T-helper 17 cell (primary cell): ENCODE measurements around the gene FAM185A. TPM values are rescaled to one million over a fixed set of nuclear protein-coding genes. Genes with fewer than 3 reads are reported as not detected.
"Not testable (repeated sequence)": the region's sequence is repeated elsewhere in the genome, so short reads cannot be mapped to it uniquely, and the experiment has no call there.

Source experiments
- ATAC-seq: fragments of 150-1000 bp; cut with Tn5 transposase; 2 replicates; pipeline ENCODE4 v1.10.0; 2021; ENCODE audit warnings: mild to moderate bottlenecking, moderate library complexity
- DNase-seq, 3 donors: peaks; one replicate each; pipeline versions ENCODE4 v3.0.0 to v3.0.0-alpha.2; 2020 to 2021
- H3K9me3 ChIP-seq: one replicate; pipeline ENCODE4 v1.7.0; 2013; ENCODE audit warnings: low read length, mild to moderate bottlenecking; ENCODE audit not compliant: control insufficient read depth, poor library complexity, severe bottlenecking
- H3K27ac Mint-ChIP-seq: one replicate; pipeline ENCODE4 v1.8.0; 2022; ENCODE audit warnings: mild to moderate bottlenecking, moderate library complexity, mixed read lengths
- H3K27me3 Mint-ChIP-seq: one replicate; pipeline ENCODE4 v1.8.0; 2022; ENCODE audit warnings: mixed read lengths
- H3K36me3 Mint-ChIP-seq: one replicate; pipeline ENCODE4 v1.8.0; 2022; ENCODE audit warnings: low read depth, mixed read lengths
- H3K4me1 Mint-ChIP-seq: one replicate; pipeline ENCODE4 v1.8.0; 2022; ENCODE audit warnings: mild to moderate bottlenecking, mixed read lengths
- H3K4me3 Mint-ChIP-seq: one replicate; pipeline ENCODE4 v1.8.0; 2022; ENCODE audit warnings: mild to moderate bottlenecking, moderate library complexity, mixed read lengths
- total RNA-seq, 4 donors: library from RNA in 2 of 4; stranded (reverse) in 2 of 4; gene quantifications; one replicate each; pipeline ENCODE4 v1.2.3 and lab custom pipeline; 2022 to 2026

The FAM185A gene
- total RNA-seq (1 to 10 TPM; 4.8 to 4.9 TPM), total RNA-seq (lab: John Stamatoyannopoulos, UW) (4.7 to 6.7 reads per million in 2 donors)

GRCh38 chr7:102748605-102749444 is at the start of gene FAM185A:
Gene FAM185A (plus strand): TSS chr7:102748999. CDS start chr7:102749208, 209 bp downstream.
- not testable (repeated sequence) for H3K27me3 Mint-ChIP-seq
- peak; percentile 99 for ATAC-seq

DNA sequence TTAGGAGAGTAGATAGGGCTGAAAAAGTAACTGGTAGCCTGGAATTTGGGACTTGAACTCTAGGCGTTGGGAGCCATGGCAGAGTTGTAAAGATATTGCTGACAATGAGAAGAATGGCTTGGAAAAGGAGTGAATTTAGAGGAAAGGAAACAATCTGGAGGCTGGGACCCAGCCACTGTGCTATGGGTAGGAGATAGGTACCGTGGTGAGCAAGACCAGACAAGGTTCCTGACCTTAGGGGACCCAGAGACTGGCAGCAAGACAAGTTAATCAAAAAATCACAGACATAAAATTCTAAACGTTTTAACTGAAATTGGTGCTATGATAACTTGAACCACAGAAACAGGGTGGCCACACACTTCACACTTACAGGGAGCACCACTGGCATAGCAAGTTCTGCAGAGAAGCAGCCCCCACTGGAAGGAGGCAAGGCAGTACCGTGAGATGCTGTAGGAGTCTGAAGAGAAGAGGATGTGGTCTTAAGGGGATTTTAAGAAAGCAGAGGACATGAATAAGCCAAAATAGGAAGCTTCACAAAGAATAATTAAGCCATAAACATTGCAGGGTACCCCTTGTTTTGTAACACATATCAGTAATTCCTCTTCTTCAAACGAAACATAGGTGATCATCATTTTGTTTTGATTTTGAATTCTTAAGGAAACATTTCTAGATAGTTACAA is 35.6 kb upstream of the FAM185A start:
- DNase-seq, H3K4me1 Mint-ChIP-seq, H3K27me3 Mint-ChIP-seq, H3K27ac Mint-ChIP-seq, H3K9me3 ChIP-seq, H3K36me3 Mint-ChIP-seq: not testable (repeated sequence)
- H3K4me3 Mint-ChIP-seq = peak overlapping the region; percentile 31
- peak; percentile 62 for ATAC-seq

More at GRCh38 chr7:102748605-102749444, at the start of gene FAM185A:
- H3K27ac Mint-ChIP-seq = peak within 1 kb of the TSS; percentile 34
- not testable (repeated sequence) for H3K36me3 Mint-ChIP-seq, H3K4me1 Mint-ChIP-seq, H3K9me3 ChIP-seq
- DNase-seq = peak; percentile 80 to 90 (median 84)
- peak within 1 kb of the TSS; percentile 83 for H3K4me3 Mint-ChIP-seq

DNA sequence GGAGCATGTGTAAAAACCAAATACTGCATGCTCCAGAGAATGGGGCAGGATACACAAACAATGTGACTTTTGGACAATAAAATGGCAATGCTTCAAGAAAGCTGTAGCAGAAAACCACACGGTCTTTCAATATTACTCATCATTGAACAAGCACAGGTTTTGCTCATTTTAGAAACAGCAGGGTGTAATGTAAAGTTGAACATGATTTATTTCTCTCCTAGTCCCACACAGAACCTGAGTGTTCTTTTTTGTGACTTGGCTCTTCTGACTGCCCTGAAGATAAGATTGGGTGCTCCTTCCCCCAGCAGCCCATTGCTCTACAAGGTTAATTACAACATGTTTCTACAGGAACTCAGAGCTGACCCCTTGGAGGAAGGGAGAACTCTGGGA is 35.1 kb upstream of the FAM185A start:
- H3K36me3 Mint-ChIP-seq, H3K4me3 Mint-ChIP-seq, H3K27ac Mint-ChIP-seq, H3K27me3 Mint-ChIP-seq, H3K9me3 ChIP-seq, H3K4me1 Mint-ChIP-seq, DNase-seq: not testable (repeated sequence)
- peak; percentile 27 for ATAC-seq

DNA sequence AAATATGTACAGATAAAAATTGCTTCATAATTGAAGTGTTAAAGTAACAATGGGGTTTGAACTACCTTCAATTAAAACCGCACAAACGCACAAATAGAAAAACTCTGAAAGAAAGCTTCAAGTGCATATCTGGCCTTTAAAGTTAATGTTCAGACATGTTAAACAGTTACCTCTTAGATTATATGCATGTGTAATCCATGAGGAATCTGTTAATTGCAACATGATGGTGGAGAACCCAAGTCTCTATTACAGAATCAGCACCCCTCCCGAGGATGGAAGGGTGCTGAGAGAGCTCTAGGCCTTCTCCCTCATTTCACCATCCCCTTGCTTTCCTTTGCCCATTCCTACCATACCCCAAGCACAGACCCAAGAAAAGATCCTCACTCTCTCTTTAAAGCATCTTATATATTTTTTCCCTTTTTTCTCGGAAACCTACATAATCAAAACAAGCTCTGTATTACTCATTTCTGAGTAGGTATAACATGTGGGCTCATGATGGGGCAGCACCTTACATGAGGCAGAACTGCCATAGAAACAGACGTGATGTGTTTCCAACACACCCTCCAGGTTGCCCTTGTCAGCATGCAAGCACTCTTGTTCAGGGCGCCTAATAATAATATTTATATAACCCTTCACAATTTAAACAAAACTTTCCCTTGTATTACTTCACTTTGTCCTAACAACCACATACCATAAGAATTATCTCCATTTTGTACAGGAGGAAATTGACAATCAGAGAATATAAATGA is 33.9 kb upstream of the FAM185A start:
- H3K36me3 Mint-ChIP-seq, H3K4me1 Mint-ChIP-seq, H3K4me3 Mint-ChIP-seq, H3K9me3 ChIP-seq, H3K27ac Mint-ChIP-seq, H3K27me3 Mint-ChIP-seq, DNase-seq: not testable (repeated sequence)
- peak; percentile 33 for ATAC-seq

- H3K27me3 Mint-ChIP-seq, H3K27ac Mint-ChIP-seq, H3K4me3 Mint-ChIP-seq, DNase-seq, H3K36me3 Mint-ChIP-seq, H3K4me1 Mint-ChIP-seq, H3K9me3 ChIP-seq: not testable (repeated sequence)
- peak; percentile 92 for ATAC-seq
Observed at GRCh38 chr7:102715718-102716117, 33.1 kb upstream of the FAM185A start.

DNA sequence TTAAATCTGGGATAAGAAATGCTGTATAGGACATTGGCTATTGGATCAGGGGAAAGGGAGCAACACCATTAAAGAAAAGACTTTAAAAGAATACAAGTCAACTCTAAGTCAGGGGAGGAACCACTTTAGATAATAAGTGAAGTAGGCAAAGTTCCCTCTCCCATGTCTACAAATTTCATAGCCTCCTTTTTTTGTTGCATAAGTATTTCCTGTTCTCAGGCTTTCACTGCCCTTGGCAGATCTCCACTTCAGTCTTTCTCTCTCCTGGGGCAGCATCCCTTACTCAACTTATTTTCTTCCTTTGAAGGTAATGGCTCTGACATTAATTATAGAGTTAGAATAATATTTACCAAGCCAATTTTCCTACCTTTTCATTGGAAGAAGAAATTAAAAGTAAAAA is 30.3 kb upstream of the FAM185A start:
- H3K27me3 Mint-ChIP-seq = peaks cover 19% of the 10 kb centered on the region
- ATAC-seq = not testable (repeated sequence)

DNA sequence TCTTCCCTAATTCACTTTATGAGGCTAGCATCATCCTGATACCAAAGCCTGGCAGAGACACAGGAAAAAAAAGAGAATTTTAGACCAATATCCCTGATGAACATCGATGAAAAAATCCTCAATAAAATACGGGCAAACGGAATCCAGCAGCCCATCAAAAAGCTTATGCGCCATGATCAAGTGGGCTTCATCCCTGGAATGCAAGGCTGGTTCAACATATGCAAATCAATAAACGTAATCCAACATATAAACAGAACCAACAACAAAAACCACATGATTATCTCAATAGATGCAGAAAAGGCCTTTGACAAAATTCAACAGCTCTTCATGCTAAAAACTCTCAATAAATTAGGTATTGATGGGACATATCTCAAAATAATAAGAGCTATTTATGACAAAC is 22.6 kb upstream of the FAM185A start:
- H3K9me3 ChIP-seq, H3K4me1 Mint-ChIP-seq, H3K36me3 Mint-ChIP-seq, H3K4me3 Mint-ChIP-seq, DNase-seq, ATAC-seq, H3K27ac Mint-ChIP-seq: not testable (repeated sequence)
- H3K27me3 Mint-ChIP-seq = peaks cover 15% of the 10 kb centered on the region

More for the DNA sequence above, 30.3 kb upstream of the FAM185A start:
- DNase-seq, H3K27ac Mint-ChIP-seq, H3K4me1 Mint-ChIP-seq, H3K36me3 Mint-ChIP-seq, H3K9me3 ChIP-seq, H3K4me3 Mint-ChIP-seq: not testable (repeated sequence)

DNA sequence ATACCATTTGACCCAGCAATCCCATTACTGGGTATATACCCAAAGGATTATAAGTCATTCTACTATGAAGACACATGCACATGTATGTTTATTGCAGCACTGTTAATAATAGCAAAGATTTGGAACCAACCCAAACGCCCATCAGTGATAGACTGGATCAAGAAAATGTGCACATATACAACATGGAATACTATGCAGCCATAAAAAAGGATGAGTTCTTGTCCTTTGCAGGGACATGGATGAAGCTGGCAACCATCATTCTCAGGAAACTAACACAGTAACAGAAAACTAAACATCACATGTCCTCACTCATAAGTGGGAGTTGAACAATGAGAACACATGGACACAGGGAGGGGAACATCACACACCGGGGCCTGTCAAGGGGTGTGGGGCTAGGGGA is 19.1 kb upstream of the FAM185A start:
- not testable (repeated sequence) for H3K36me3 Mint-ChIP-seq, DNase-seq, H3K4me1 Mint-ChIP-seq, H3K27me3 Mint-ChIP-seq, ATAC-seq, H3K27ac Mint-ChIP-seq, H3K4me3 Mint-ChIP-seq, H3K9me3 ChIP-seq

- H3K27me3 Mint-ChIP-seq, DNase-seq, H3K27ac Mint-ChIP-seq, H3K36me3 Mint-ChIP-seq, H3K9me3 ChIP-seq, ATAC-seq, H3K4me3 Mint-ChIP-seq, H3K4me1 Mint-ChIP-seq: not testable (repeated sequence)
Observed at GRCh38 chr7:102730431-102730830, 18.4 kb upstream of the FAM185A start.

- H3K4me3 Mint-ChIP-seq, ATAC-seq, H3K27me3 Mint-ChIP-seq, H3K9me3 ChIP-seq, H3K27ac Mint-ChIP-seq, DNase-seq, H3K4me1 Mint-ChIP-seq, H3K36me3 Mint-ChIP-seq: not testable (repeated sequence)
Observed at GRCh38 chr7:102742002-102742771, 6.6 kb upstream of the FAM185A start.

- not testable (repeated sequence) for DNase-seq, H3K4me3 Mint-ChIP-seq, H3K9me3 ChIP-seq, H3K27me3 Mint-ChIP-seq, H3K4me1 Mint-ChIP-seq, H3K27ac Mint-ChIP-seq, H3K36me3 Mint-ChIP-seq, ATAC-seq
Observed at GRCh38 chr7:102743861-102744260, 4.9 kb upstream of the FAM185A start.

- not testable (repeated sequence) for H3K27ac Mint-ChIP-seq, H3K27me3 Mint-ChIP-seq, H3K36me3 Mint-ChIP-seq, ATAC-seq, H3K4me3 Mint-ChIP-seq, DNase-seq, H3K9me3 ChIP-seq, H3K4me1 Mint-ChIP-seq
Observed at GRCh38 chr7:102745494-102746288, 3.1 kb upstream of the FAM185A start.
